GM12891 (cell line): Measurements from ENCODE around the gene DOCK2.

Source experiments
- PAX5 ChIP-seq: IDR thresholded peaks from 2 replicates; pipeline ENCODE4 v1.6.1; 2011; ENCODE audit warnings: low read length, moderate library complexity, mild to moderate bottlenecking; ENCODE audit not compliant: insufficient read depth, severe bottlenecking
- POLR2A ChIP-seq: IDR thresholded peaks from 2 replicates; pipeline ENCODE4 v1.6.1; 2011; ENCODE audit warnings: low read depth, low read length, control low read depth
- POLR2AphosphoS5 ChIP-seq: IDR thresholded peaks from 2 replicates; pipeline ENCODE4 v1.6.1; 2011; ENCODE audit warnings: low read depth, low read length, control low read depth
- POU2F2 ChIP-seq: IDR thresholded peaks from 2 replicates; pipeline ENCODE4 v1.6.1; 2011; ENCODE audit warnings: low read depth, mild to moderate bottlenecking, control low read depth, low read length, moderate library complexity
- SPI1 ChIP-seq: IDR thresholded peaks from 2 replicates; pipeline ENCODE4 v1.6.1; 2011; ENCODE audit warnings: low read depth, low read length, control low read depth
- TAF1 ChIP-seq: IDR thresholded peaks from 2 replicates; pipeline ENCODE4 v1.6.1; 2011; ENCODE audit warnings: low read depth, low read length, control low read depth

- no peak for TF ChIP-seq POLR2AphosphoS5
- no peak for TF ChIP-seq POLR2A
- no peak for TF ChIP-seq TAF1
- TF ChIP-seq SPI1, result no peak
- no peak for TF ChIP-seq PAX5
- TF ChIP-seq POU2F2, result no peak
These were observed 224.9 kb downstream of the DOCK2 start for GRCh38 chr5:169861934-169862333.
